Measurements from ENCODE around the gene SYT17. TPM values are rescaled to one million over a fixed set of nuclear protein-coding genes. Genes with fewer than 3 reads are reported as not detected.
A peak's percentile ranks its signal among the peaks of the same experiment; 100 is the strongest.

The SYT17 gene
- total RNA-seq, 2 experiments from 2014 or later: 6.2 to 10.3 TPM

GRCh38 chr16:19131825-19132218, 36.2 kb upstream of the SYT17 start:
- intact Hi-C loops (cut with micrococcal nuclease; ENCODE audit: unreplicated experiment): no loop called here
- H3K4me1 ChIP-seq (ENCODE audit: insufficient read depth, low read length, poor library complexity, severe bottlenecking): peaks cover 11% of the 10 kb centered on the region
- 0 out of 2 replicates have a peak, but pooled peaks cover 3% of the 10 kb centered on the region for H3K9me3 ChIP-seq (ENCODE audit: low read length)
- H2AFZ ChIP-seq (ENCODE audit: low read length): peak overlapping the region; percentile 97; the same call in 1 of the 2 replicates
- no TSS peak for BruUV-seq (replicated peaks)
- ChIA-PET POLR2A (interaction anchor here (1.1 kb wide), 1 partner anchor 13 kb away, joined by 8 read pairs; no protein-coding TSS in a partner anchor), CTCF (ENCODE audit: unreplicated experiment) (no interaction called here)
- no peak overlapping the region for H3K4me2 ChIP-seq (ENCODE audit: low read length)
- no peaks in the 10 kb centered on the region for H3K9me2 ChIP-seq (ENCODE audit: insufficient read depth, low read length)
- no peaks in the 10 kb centered on the region for H3K36me3 ChIP-seq (ENCODE audit: insufficient read depth, low read length)
- TF ChIP-seq EZH2phosphoT487 (IDR thresholded peaks at IDR 0.05; ENCODE audit: borderline replicate concordance, low read depth, low read length): no peak
- TF ChIP-seq, protein P1, sequence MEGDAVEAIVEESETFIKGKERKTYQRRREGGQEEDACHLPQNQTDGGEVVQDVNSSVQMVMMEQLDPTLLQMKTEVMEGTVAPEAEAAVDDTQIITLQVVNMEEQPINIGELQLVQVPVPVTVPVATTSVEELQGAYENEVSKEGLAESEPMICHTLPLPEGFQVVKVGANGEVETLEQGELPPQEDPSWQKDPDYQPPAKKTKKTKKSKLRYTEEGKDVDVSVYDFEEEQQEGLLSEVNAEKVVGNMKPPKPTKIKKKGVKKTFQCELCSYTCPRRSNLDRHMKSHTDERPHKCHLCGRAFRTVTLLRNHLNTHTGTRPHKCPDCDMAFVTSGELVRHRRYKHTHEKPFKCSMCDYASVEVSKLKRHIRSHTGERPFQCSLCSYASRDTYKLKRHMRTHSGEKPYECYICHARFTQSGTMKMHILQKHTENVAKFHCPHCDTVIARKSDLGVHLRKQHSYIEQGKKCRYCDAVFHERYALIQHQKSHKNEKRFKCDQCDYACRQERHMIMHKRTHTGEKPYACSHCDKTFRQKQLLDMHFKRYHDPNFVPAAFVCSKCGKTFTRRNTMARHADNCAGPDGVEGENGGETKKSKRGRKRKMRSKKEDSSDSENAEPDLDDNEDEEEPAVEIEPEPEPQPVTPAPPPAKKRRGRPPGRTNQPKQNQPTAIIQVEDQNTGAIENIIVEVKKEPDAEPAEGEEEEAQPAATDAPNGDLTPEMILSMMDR (conservative IDR thresholded peaks at IDR 0.05; ENCODE audit: low read length): no peak
- DNase-seq (ENCODE audit: low spot score): no peak
- H3K27ac ChIP-seq (ENCODE audit: low read depth, low read length, poor library complexity, severe bottlenecking): no peak overlapping the region
- no peak overlapping the region for H3K4me3 ChIP-seq (ENCODE audit: low read depth, low read length, poor library complexity, severe bottlenecking)
- H4K20me1 ChIP-seq (ENCODE audit: insufficient read depth, low read length): no peaks in the 10 kb centered on the region
- no peaks in the 10 kb centered on the region for H3K79me2 ChIP-seq (ENCODE audit: insufficient read depth, low read depth, low read length)

DNA sequence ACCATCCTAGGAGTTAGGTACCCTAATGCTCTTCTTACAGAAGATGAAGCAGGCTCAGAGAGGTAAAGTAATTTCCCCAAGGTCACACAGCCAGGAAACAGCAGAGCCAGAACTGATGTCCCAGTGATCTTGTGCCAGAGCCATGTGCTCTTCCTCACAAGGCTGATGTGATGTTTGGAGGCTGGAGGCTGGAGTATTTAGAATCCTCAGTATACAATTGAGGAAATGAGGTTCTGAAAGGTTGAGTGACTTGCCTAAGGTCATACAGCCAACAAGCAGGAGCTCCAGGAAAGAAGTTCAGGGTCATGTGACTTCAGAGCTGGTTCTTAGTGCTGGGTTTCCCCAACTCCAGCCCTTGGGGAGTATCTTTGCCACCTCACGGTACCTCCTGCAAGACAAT, 35.8 kb upstream of the SYT17 start:
- H4K20me1 ChIP-seq (ENCODE audit: insufficient read depth, low read length): no peaks in the 10 kb centered on the region
- BruUV-seq (replicated peaks): no TSS peak
- no peaks in the 10 kb centered on the region for H3K9me3 ChIP-seq (ENCODE audit: low read length)
- ChIA-PET CTCF (ENCODE audit: unreplicated experiment) (no interaction called here), POLR2A (no interaction called here)
- no peak for DNase-seq (ENCODE audit: low spot score)
- no peak overlapping the region for H3K4me3 ChIP-seq (ENCODE audit: low read depth, low read length, poor library complexity, severe bottlenecking)
- no peak overlapping the region for H2AFZ ChIP-seq (ENCODE audit: low read length)
- no peaks in the 10 kb centered on the region for H3K36me3 ChIP-seq (ENCODE audit: insufficient read depth, low read length)
- no peaks in the 10 kb centered on the region for H3K9me2 ChIP-seq (ENCODE audit: insufficient read depth, low read length)
- TF ChIP-seq, protein P1 (conservative IDR thresholded peaks at IDR 0.05; ENCODE audit: low read length): no peak
- no peak for TF ChIP-seq EZH2phosphoT487 (IDR thresholded peaks at IDR 0.05; ENCODE audit: borderline replicate concordance, low read depth, low read length)
- H3K4me1 ChIP-seq (ENCODE audit: insufficient read depth, low read length, poor library complexity, severe bottlenecking): peaks cover 11% of the 10 kb centered on the region
- no peak overlapping the region for H3K27ac ChIP-seq (ENCODE audit: low read depth, low read length, poor library complexity, severe bottlenecking)
- H3K4me2 ChIP-seq (ENCODE audit: low read length): no peak overlapping the region
- intact Hi-C loops (cut with micrococcal nuclease; ENCODE audit: unreplicated experiment): no loop called here
- no peaks in the 10 kb centered on the region for H3K79me2 ChIP-seq (ENCODE audit: insufficient read depth, low read depth, low read length)

- no peak for TF ChIP-seq EZH2phosphoT487 (IDR thresholded peaks at IDR 0.05; ENCODE audit: borderline replicate concordance, low read depth, low read length)
- TF ChIP-seq, protein P1 (conservative IDR thresholded peaks at IDR 0.05; ENCODE audit: low read length): no peak
- Histone ChIP-seq H3K27ac (ENCODE audit: low read depth, low read length, poor library complexity, severe bottlenecking) (no peak overlapping the region), H3K4me3 (ENCODE audit: low read depth, low read length, poor library complexity, severe bottlenecking) (no peak overlapping the region), H2AFZ (ENCODE audit: low read length) (no peak overlapping the region), H3K4me2 (ENCODE audit: low read length) (no peak overlapping the region), H3K4me1 (ENCODE audit: insufficient read depth, low read length, poor library complexity, severe bottlenecking) (peaks cover 11% of the 10 kb centered on the region), H3K9me3 (ENCODE audit: low read length) (no peaks in the 10 kb centered on the region), H4K20me1 (ENCODE audit: insufficient read depth, low read length) (no peaks in the 10 kb centered on the region), H3K9me2 (ENCODE audit: insufficient read depth, low read length) (no peaks in the 10 kb centered on the region), H3K36me3 (ENCODE audit: insufficient read depth, low read length) (no peaks in the 10 kb centered on the region), H3K79me2 (ENCODE audit: insufficient read depth, low read depth, low read length) (no peaks in the 10 kb centered on the region)
- ChIA-PET CTCF (ENCODE audit: unreplicated experiment) (no interaction called here), POLR2A (interaction anchor here (0.6 kb wide), 1 partner anchor 16 kb away, joined by 3 read pairs; no protein-coding TSS in a partner anchor)
- no peak for DNase-seq (ENCODE audit: low spot score)
- intact Hi-C loops (cut with micrococcal nuclease; ENCODE audit: unreplicated experiment): no loop called here
- BruUV-seq (replicated peaks): no TSS peak
These were observed 35.1 kb upstream of the SYT17 start for GRCh38 chr16:19132898-19133297.
